Bone marrow (tissue), 2 donors: ENCODE results near the gene KRTAP10-8.
"Not testable (repeated sequence)": the region's sequence is repeated elsewhere in the genome, so short reads cannot be mapped to it uniquely, and the experiment has no call there.

Experiments used
- DNase-seq, 2 donors: peaks; one replicate each; lab custom pipeline; 2025; lab: John Stamatoyannopoulos, UW

Gene KRTAP10-8

GRCh38 chr21:44612029-44612486 is at the start of gene KRTAP10-8:
TSS of gene KRTAP10-8 (plus strand) at chr21:44612079. CDS start at chr21:44612101, 22 bp downstream.
- no peak for DNase-seq

GRCh38 chr21:44564099-44564498 is 47.8 kb upstream of the KRTAP10-8 start:
- DNase-seq: no peak

- no peak for DNase-seq
Observed at GRCh38 chr21:44564886-44565598, 46.8 kb upstream of the KRTAP10-8 start.

GRCh38 chr21:44566403-44566802 is 45.5 kb upstream of the KRTAP10-8 start:
- peak in 1 of 2 donors; percentile 10 for DNase-seq

GRCh38 chr21:44567481-44568171 is 44.3 kb upstream of the KRTAP10-8 start:
- no peak for DNase-seq

GRCh38 chr21:44568261-44568660 is 43.6 kb upstream of the KRTAP10-8 start:
- no peak for DNase-seq

GRCh38 chr21:44568667-44569556 is 43.0 kb upstream of the KRTAP10-8 start:
- DNase-seq: no peak

GRCh38 chr21:44569861-44570517 is 41.9 kb upstream of the KRTAP10-8 start:
- no peak for DNase-seq

- no peak for DNase-seq
Observed at GRCh38 chr21:44571296-44571695, 40.6 kb upstream of the KRTAP10-8 start.

GRCh38 chr21:44571844-44572782 is 39.8 kb upstream of the KRTAP10-8 start:
- DNase-seq: no peak

GRCh38 chr21:44572959-44573583 is 38.8 kb upstream of the KRTAP10-8 start:
- DNase-seq: no peak

GRCh38 chr21:44573630-44574456 is 38.0 kb upstream of the KRTAP10-8 start, which contains the start of gene KRTAP10-4:
TSS of gene KRTAP10-4 (plus strand) at chr21:44573729. CDS start at chr21:44573759, 30 bp downstream.
- not testable (repeated sequence) for DNase-seq

- DNase-seq: no peak
Observed at GRCh38 chr21:44574457-44575306, 37.2 kb upstream of the KRTAP10-8 start.

GRCh38 chr21:44575307-44576024 is 36.4 kb upstream of the KRTAP10-8 start:
- no peak for DNase-seq

- DNase-seq: no peak
Observed at GRCh38 chr21:44576025-44576420, 35.9 kb upstream of the KRTAP10-8 start.

- DNase-seq: no peak
Observed at GRCh38 chr21:44578371-44579055, 33.4 kb upstream of the KRTAP10-8 start.
